Bronchial smooth muscle cell (primary cell): ENCODE data around the gene ZNF417. TPM values are rescaled to one million over a fixed set of nuclear protein-coding genes. Genes with fewer than 3 reads are reported as not detected.

Source experiments
- total RNA-seq: library from RNA; depleted of rRNA; stranded (reverse); fragments of >200 nt; gene quantifications from 2 replicates; pipeline ENCODE4 v1.2.1, GENCODE V29; 2014

The ZNF417 gene
- 18.0 and 24.0 TPM in 2 replicates for total RNA-seq

GRCh38 chr19:57916168-57916995 is at the start of gene ZNF417:
TSS of gene ZNF417 (minus strand) at chr19:57916592. CDS start at chr19:57916411, 181 bp downstream.

GRCh38 chr19:57947419-57948134 is 31.2 kb upstream of the ZNF417 start, which contains the start of gene ZNF256:
TSS of gene ZNF256 (minus strand) at chr19:57947706. CDS start at chr19:57947474, 232 bp downstream.

GRCh38 chr19:57934820-57935665 is 18.7 kb upstream of the ZNF417 start, which contains the start of gene ZNF418:
TSS of gene ZNF418 (minus strand) at chr19:57935402. CDS start at chr19:57933822, 1,580 bp downstream.

GRCh38 chr19:57888560-57889231 is 27.7 kb downstream of the ZNF417 start, which contains the start of gene ZNF814:
TSS of gene ZNF814 (minus strand) at chr19:57889037. CDS start at chr19:57888802, 235 bp downstream.

Other genes starting within 250 kb of the ZNF417 start
- not detected in 2 replicates for gene ZSCAN4, start 247.7 kb downstream of the ZNF417 start, total RNA-seq
- 4.4 and 4.6 TPM in 2 replicates for gene ZNF551, start 234.6 kb downstream of the ZNF417 start, total RNA-seq
- 2.8 and 6.1 TPM in 2 replicates for gene ZNF154, start 207.4 kb downstream of the ZNF417 start, total RNA-seq
- gene ZNF671, start 189.0 kb downstream of the ZNF417 start, total RNA-seq: 12.0 and 12.1 TPM in 2 replicates
- gene ZNF776, start 169.8 kb downstream of the ZNF417 start, total RNA-seq: 16.1 and 17.8 TPM in 2 replicates
- gene ZNF586, start 146.9 kb downstream of the ZNF417 start, total RNA-seq: 15.0 and 17.8 TPM in 2 replicates
- gene ZNF552, start 101.7 kb downstream of the ZNF417 start, total RNA-seq: 3.1 and 3.2 TPM in 2 replicates
- gene ZNF587B, start 86.3 kb downstream of the ZNF417 start, total RNA-seq: 9.7 and 13.1 TPM in 2 replicates
- 14.5 and 15.0 TPM in 2 replicates for gene ZNF587, start 66.7 kb downstream of the ZNF417 start, total RNA-seq
- 4.9 and 5.8 TPM in 2 replicates for gene ZNF814, start 27.6 kb downstream of the ZNF417 start, total RNA-seq
- gene ZNF418, start 18.8 kb upstream of the ZNF417 start, total RNA-seq: 9.1 and 11.8 TPM in 2 replicates
- 6.3 and 6.5 TPM in 2 replicates for gene ZNF256, start 31.1 kb upstream of the ZNF417 start, total RNA-seq
- 0.26 and 0.32 TPM in 2 replicates for gene C19orf18, start 57.9 kb upstream of the ZNF417 start, total RNA-seq
- 10.4 and 13.7 TPM in 2 replicates for gene ZNF606, start 86.2 kb upstream of the ZNF417 start, total RNA-seq
- gene ZSCAN1, start 117.4 kb upstream of the ZNF417 start, total RNA-seq: not detected in 2 replicates
- gene ZNF135, start 142.7 kb upstream of the ZNF417 start, total RNA-seq: 5.7 and 6.1 TPM in 2 replicates
- 23.8 and 31.4 TPM in 2 replicates for gene ZSCAN18, start 181.6 kb upstream of the ZNF417 start, total RNA-seq
- 13.2 and 13.4 TPM in 2 replicates for gene ZNF329, start 234.2 kb upstream of the ZNF417 start, total RNA-seq